Middle frontal gyrus (tissue), 1 donor: ENCODE results near the gene RHEB.
"Not testable (repeated sequence)": the region's sequence is repeated elsewhere in the genome, so short reads cannot be mapped to it uniquely, and the experiment has no call there.

Source experiments
- DNase-seq: peaks from one replicate; pipeline ENCODE4 v3.0.0-alpha.2; 2015; ENCODE audit warnings: low spot score; ENCODE audit errors: extremely low spot score

RHEB gene, protein sequence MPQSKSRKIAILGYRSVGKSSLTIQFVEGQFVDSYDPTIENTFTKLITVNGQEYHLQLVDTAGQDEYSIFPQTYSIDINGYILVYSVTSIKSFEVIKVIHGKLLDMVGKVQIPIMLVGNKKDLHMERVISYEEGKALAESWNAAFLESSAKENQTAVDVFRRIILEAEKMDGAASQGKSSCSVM

GRCh38 chr7:151519765-151520418 lies at the start of gene RHEB:
RHEB (minus strand) TSS chr7:151519895; CDS start chr7:151519511, 384 bp downstream.
- peak; percentile 95 for DNase-seq

DNA sequence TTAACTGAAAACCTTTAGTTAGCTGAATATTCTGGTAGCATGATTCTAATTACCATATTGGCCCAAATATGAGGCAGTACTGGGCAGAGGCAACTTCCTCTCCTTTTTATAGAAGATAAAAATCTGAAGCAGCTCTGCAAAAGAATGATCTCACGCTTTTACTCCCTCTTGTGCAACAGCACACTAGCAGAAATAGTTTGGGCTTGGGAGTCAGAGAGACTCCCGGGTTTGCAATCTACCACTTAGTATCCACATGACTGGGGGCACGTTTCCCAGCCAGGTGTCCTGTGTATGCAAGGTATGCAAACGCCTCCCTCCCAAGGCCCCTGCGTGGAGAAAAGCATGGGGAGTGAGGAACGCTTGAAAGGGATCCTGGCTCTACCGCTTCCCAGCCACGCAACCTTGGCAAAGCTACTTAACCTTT lies 47.2 kb upstream of the RHEB start:
- no peak for DNase-seq

DNA sequence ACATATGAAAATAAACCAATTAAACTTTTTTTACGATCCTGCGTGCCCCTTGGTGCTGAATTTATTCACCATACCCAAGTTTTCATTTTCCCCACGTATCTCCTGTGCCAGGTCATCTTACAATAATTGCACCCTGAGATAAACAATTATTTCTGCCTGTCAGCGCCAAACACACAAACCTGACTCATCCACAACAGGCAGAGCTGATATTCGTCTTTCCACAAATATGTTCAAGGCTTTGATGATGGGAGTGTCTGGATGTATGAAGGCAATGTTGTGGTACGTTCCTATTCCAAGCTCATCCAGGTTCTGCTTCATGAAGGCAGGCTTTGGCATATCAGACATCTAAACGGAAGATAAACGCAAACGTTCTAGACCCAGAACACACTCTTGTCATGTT lies 45.8 kb upstream of the RHEB start:
- DNase-seq, result no peak

- no peak for DNase-seq
Measured at GRCh38 chr7:151560243-151560642, 40.5 kb upstream of the RHEB start.

GRCh38 chr7:151559557-151560183 lies 40.0 kb upstream of the RHEB start:
- no peak for DNase-seq

DNA sequence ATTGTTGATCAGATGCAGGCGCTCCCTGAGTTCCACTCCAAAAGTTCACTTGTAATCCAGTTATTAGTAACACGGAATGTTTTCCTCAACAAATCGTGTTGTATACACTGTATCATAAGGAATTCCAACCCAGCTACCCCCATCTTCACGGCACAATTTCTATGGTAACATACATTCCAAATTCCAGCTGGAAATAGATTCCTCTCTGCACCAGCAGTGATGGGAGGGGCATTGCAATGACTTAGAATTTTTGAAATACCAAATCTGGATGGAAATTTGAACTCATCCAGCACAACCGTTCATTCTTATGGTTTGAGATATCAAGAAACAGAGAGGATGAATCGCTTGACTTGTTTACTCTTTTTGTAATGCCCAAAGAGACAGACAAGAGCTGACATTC lies 38.9 kb upstream of the RHEB start:
- no peak for DNase-seq

GRCh38 chr7:151556592-151556991 lies 36.9 kb upstream of the RHEB start:
- DNase-seq, result no peak

DNA sequence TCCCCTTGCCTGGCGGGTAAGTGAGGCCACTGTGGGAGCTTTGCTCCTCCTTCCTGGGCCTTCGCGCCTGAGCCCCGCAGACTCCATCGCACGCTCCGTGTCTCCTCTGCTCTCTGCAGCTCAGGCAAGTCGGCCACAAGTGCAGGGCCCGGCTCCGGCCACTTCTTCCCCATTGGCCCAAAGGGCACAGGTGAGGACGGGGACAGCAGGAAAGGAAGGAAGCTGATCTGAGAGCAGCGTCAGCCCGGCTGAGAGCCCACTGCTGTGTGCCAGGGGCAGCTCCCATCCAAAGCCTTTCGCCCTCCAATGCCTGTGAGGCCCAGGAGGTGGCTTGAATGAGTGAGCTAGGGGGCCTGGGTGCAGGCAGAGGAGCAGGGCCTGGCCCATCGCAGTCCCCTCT lies 33.7 kb upstream of the RHEB start:
- DNase-seq, result no peak

DNA sequence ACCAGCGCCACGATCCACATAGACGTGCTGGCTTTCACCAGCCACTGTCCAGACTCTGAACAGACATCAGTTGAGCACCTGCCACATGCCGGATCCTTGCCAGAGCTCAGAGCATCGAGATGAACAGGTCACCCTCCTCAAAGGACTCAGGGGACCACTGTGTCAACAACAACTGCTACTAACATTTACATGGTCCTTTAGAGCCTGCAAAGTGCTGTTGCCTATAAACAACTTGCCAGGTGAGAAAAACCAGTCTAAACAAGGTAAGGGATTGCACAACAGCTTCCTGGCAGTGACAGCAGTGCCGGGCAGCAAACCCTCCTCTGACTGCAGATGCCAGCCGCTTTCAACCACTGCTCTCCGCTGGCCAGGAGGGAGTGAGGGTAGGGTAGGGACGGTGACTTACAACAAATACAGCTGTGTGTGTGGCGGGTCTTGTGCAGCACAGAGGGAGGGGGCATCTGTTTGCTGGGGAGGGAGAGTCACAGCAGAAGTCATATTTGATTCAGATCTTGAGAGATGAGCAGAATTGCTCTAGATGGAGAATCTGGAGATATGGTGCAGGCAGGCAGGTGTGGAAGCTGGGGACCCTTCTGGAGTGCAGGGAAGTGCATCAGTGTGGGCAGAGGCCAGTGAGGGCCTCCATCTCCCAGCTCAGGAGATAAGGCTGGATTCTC lies 32.8 kb upstream of the RHEB start:
- no peak for DNase-seq

GRCh38 chr7:151551820-151552219 lies 32.1 kb upstream of the RHEB start:
- no peak for DNase-seq

- DNase-seq, result no peak
Measured at GRCh38 chr7:151550656-151551286, 31.1 kb upstream of the RHEB start.

DNA sequence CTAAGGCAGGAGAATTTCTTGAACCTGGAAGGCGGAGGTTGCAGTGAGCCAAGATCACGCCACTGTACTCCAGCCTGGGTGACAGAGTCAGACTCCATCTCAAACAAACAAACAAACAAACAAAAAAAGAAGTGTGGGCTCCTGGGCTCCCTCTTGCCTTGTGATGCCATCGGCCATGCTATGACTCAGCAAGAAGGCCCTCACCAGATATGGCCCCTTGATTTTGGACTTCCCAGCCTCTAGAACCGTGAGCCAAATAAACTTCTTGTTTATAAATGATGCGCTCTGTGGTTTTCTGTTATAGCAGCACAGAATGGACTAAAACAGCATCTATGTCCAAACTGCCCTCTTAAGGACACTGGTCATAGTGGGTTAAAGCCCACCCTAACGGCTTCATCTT lies 29.9 kb upstream of the RHEB start:
- no peak for DNase-seq

GRCh38 chr7:151549083-151549482 lies 29.4 kb upstream of the RHEB start:
- DNase-seq, result no peak

- DNase-seq, result no peak
Measured at GRCh38 chr7:151544183-151544582, 24.5 kb upstream of the RHEB start.

GRCh38 chr7:151542606-151543130 lies 23.0 kb upstream of the RHEB start:
- DNase-seq, result no peak

DNA sequence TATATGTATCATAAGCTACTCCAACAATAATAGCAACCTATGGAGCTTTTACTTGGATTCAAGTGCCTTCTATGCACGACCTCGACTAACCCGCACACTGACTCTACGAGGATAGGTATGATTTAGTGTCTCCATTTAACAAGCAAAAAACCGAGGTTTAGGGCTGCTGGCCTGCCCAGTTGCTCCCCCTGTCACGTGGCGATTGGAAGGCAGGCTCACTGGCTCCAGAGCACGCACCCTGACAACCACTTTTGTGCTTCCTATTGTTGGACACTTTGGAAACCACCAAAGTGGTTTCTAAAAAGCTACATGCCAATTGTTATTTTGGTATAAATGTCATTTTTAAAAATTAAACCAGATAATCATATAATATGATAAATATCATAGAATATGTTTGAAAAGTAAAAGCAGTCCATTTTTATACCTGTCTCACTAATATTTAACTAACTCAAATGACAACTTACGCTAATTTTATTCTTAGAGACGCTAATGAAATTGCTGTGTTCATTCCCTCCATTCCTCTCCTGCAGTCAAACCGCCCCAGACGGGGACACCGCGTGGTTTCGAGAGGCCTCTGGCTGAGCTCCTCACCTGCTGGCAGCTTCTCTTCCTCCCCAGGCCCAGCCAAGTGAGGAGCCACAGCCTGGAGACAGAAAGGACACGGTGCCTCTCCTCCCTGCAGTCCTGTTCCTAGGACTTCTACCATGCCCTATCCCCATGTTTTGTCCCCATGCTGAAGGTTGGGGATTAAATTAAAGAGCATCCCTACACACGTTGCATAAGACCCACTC lies 22.2 kb upstream of the RHEB start:
- no peak for DNase-seq

GRCh38 chr7:151540146-151540545 lies 20.5 kb upstream of the RHEB start:
- no peak for DNase-seq

GRCh38 chr7:151539088-151539671 lies 19.5 kb upstream of the RHEB start:
- DNase-seq, result peak; percentile 73

DNA sequence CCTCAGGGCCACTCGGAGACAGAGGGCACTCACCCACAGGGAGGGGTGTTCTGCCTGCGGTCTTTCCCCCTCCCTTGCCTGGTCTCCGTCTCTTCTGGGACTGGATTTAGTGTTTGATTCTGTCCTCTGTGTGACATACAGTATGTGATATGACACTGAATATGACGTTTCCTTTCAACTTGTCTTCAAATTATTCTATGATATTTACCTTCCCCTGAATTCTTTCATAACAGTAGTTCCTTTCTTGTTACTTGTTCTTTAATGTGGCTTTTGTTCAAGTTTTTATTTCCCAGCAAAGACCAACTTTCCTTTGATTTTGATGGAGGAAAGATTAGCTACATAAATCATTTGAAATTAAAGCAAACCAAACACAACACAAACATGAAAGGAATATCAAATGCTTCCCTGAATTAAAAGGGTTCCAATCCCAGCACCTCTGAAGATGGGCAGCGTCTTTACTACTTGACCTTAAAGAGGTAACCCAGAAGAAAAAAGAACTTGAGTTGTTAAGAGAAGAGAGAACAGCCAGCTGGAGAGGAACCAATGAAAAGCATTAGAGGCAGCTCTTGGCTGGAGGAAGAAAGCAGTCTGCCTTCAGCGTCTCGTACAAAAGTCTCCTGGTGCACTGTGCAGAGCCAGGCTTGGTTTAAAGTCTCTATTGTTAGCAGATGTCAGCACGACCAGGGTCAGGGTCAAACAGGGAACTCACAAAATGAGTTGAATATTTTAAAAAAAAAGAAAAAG lies 18.3 kb upstream of the RHEB start:
- DNase-seq, result peak; percentile 31

GRCh38 chr7:151536178-151536577 lies 16.5 kb upstream of the RHEB start:
- not testable (repeated sequence) for DNase-seq
